ENCODE data around the gene ST6GALNAC4.

ST6GALNAC4 gene

GRCh38 chr9:127929625-127929979 lies 12.8 kb upstream of the ST6GALNAC4 start:
- no peak for DNase-seq (ENCODE audit: low read depth, low spot score)

GRCh38 chr9:127928676-127929624 lies 12.1 kb upstream of the ST6GALNAC4 start:
- no peak for DNase-seq (ENCODE audit: low read depth, low spot score)

DNA sequence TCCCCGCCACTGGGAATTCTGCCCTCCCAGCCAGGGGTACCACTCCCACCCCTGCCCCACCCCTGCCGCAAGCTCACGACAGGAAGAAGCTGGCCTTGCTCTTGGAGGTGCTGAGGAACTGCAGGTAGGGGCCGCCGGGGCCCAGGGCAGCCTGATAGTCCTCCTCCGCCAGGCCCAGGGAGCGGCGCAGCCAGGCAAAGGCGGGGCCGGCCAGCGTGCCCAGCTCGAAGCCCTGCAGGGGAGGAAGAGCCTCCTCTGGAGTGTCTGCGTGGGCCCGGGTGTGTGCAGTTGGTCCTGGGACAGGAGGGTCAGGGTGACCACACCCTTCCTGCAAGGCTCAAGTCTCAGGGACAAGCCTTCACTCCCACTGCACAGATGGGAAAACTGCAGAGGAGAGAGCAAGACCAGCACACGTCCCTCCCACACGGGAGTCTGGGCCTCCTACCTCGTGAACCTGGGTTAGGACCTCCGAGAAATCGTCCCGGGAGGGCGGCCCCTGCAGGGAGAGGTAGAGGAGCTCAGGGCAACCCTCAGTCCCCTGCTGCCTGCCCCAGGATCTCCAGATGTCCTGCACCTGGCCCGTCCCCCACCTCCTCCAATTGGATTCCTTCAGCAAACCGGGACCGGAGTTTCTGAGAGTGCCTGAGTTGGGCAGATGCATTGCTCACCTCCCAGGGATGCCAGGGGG lies 11.3 kb upstream of the ST6GALNAC4 start:
- DNase-seq (ENCODE audit: low read depth, low spot score): no peak

DNA sequence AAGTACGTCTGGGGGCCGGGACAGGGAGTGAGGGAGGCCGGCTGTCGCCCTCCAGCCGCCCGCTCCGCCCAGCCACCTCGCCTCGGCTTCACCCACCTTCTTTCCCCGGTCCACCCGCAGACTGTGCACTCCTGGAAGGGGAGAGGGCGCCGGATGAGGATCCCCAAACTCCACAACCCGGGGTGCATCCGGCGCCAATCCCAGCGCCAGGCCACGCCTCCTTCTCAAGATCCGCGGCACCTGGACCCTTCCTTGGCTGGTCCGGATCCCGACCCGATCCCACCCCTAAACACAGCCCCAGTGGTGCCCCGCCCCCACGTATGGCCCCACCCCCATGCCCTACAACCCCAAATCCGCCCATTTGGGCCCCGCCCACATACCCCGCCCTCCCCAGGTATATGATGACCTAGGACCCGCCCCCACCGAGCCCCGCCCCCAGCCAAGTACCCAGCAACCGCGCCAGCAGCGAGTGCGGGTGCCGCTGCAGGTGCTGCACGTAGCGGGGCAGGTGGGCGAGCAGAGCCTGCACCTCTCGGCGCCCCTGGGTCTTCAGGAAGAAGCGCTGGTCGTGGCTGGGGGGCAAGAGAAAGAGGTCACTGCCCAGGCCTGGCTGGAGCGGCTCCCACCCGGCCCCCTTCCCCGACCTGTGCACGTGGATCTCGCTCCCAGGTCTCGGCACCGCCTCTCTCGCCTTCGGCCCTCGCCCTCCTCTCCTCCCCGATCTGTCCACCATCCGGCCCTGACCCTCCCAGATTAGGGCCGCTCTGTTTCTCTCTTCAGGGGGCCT lies 10.6 kb upstream of the ST6GALNAC4 start:
- DNase-seq (ENCODE audit: low read depth, low spot score): no peak

DNA sequence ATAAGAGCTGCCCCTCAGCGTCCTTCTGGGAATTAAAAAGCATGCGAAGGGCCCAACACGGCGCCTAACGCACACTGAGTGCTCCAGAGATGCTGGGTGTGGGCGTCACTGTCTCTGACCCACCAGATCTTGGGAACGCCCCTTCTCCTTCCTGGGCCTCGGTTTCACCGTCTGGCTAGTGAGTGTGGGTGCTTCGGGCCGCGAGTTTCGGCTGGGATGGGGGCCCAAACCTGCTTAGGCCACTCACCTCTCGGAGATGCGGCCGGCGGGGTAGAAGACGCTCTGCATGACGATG lies 10.0 kb upstream of the ST6GALNAC4 start:
- no peak for DNase-seq (ENCODE audit: low read depth, low spot score)

- DNase-seq (ENCODE audit: low read depth, low spot score): no peak
These were observed 9.4 kb upstream of the ST6GALNAC4 start for GRCh38 chr9:127925959-127926905.

GRCh38 chr9:127924736-127925444 lies 8.0 kb upstream of the ST6GALNAC4 start:
- DNase-seq (ENCODE audit: low read depth, low spot score): no peak

GRCh38 chr9:127923771-127924170 lies 6.9 kb upstream of the ST6GALNAC4 start:
- no peak for DNase-seq (ENCODE audit: low read depth, low spot score)

- DNase-seq (ENCODE audit: low read depth, low spot score): no peak
These were observed 6.2 kb upstream of the ST6GALNAC4 start for GRCh38 chr9:127923046-127923445.

- no peak for DNase-seq (ENCODE audit: low read depth, low spot score)
These were observed 4.8 kb upstream of the ST6GALNAC4 start for GRCh38 chr9:127921557-127922120.

GRCh38 chr9:127920794-127921193 lies 4.0 kb upstream of the ST6GALNAC4 start:
- no peak for DNase-seq (ENCODE audit: low read depth, low spot score)

DNA sequence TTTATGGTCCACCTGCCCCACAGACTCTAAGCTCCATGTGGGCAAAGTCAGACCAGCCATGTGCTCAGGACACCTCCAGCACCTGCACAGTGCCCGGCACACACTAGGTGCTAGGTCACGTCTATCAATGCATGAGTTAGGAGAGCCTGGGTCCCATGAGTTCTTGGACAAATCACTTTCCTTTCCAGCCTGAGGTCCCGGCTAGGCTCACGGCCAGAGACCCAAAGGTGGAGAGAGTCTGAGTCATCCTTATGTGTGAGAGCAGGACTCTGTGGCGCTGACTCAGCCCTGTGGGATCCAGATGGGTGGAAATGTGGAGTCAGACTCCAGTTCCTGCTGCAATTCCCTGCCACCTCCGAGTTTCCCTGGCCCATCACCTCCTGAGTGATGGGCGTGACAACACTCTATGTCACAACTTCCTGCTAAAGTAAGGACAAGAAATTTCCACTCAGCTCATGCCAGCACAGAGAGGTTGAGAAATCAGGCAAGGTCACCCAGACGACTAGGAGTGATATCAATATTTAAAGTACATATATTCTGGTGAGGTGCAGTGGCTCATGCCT lies 2.5 kb upstream of the ST6GALNAC4 start:
- DNase-seq (ENCODE audit: low read depth, low spot score): no peak

GRCh38 chr9:127918183-127919107 lies 1.6 kb upstream of the ST6GALNAC4 start:
- DNase-seq (ENCODE audit: low read depth, low spot score): no peak

DNA sequence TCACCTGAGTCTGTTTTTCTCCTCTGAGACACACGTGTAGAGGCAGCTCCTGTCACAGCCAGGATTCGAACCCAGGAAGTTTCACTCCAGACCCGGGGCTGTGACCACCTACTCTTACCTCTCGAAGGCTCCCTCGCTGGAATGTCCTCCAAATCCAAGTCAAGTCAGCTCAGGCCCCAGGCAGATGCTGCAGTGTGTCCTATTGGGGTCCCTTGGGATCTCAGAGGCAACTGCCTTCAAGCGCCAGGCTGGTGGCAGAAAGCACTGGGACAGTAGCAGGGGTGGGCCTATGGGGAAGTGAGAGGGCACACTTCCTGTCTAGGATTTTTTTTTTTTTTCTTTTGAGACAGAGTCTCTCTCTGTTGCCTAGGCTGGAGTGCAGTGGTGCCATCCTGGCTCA lies 762 bp upstream of the ST6GALNAC4 start:
- DNase-seq (ENCODE audit: low read depth, low spot score): no peak

DNA sequence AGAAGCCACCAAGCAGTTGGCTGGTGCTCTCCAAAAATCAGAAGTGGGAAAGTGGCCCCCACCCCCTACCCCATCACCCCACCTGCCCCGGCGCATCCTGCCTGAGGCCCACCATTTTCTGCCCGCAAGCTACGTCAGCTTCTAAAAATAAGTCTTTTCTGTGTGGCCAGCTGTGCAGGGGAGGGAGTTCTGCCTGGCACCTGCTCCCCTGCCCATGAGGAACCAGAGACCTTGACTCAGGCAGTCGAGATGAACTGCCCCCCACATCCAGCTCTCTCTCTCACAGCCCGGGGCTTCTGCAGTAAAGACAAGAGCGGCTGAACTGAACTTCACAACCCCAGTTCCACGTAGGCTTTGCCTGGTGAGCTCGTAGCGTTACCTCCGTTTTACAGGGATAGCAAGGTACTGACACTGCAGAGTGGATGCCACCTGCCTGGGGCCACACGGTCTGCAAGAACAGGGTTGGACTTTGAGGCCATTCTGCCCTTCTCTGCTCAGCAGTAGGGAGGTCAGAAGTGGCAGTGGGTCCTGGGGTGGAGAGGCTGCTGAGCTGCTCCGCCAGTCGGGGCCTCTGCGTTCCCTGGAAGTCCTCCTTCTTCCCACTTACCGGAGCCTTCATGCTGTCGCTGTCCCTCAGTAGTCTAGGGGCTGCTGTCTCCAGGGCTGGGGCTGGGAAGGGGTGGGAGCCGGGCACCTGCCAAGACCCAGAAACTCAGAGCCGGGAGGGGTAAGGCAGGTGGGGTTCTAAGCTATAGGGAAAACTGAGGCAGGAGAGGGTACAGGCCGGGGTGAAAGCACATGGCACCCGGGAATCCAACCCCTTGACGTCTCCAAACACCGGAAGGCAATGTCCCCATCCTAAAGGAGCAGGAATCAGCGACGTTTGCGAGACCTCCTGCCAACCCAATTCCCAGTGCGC lies 781 bp downstream of the ST6GALNAC4 start:
- no peak for DNase-seq (ENCODE audit: low read depth, low spot score)

DNA sequence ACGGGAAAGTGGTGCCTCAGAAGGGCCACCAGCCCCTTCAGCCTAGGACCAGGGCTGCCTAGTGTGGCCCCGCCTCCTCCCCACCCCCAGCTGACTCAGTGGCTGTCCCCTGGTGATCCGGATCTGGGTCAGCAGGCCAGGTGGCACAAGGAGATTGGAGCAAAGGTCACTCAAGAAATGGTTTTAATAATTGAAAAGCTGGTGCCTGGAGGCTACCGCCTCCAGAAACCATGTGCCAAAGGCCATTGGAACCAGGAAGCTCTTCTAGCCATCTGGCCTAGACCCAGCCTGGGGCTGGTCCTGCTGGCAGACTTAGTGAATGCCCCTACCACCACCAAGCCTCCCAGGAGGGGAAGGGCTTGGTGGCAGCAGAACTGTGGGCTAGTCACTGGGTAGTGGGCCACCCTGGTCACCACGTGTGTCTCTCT lies 1.5 kb downstream of the ST6GALNAC4 start:
- no peak for DNase-seq (ENCODE audit: low read depth, low spot score)

DNA sequence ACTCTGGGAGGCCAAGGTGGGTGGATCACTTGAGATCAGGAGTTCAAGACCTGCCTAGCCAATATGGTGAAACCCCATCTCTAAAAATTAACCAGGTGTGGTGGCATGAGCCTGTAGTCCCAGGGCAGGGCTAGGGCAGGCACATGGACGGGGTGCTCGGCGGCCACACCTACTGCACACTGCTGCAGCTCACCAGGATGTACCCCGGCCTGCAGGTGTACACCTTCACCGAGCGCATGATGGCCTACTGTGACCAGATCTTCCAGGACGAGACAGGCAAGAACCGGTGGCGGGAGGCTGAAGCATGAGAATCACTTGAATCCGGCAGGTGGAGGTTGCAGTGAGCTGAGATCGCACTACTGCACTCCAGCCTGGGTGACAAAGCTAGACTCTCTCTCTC lies 3.2 kb downstream of the ST6GALNAC4 start:
- no peak for DNase-seq (ENCODE audit: low read depth, low spot score)

- DNase-seq (ENCODE audit: low read depth, low spot score): no peak
These were observed 4.0 kb downstream of the ST6GALNAC4 start for GRCh38 chr9:127912882-127913281.
